Activated naive CD4-positive, alpha-beta T cell treated with anti-CD3 and anti-CD28 coated beads, Interleukin-2, amount 50 U/mL, for 24 hours (primary cell): ENCODE results near the gene MGAM2.
"Not testable (repeated sequence)": the region's sequence is repeated elsewhere in the genome, so short reads cannot be mapped to it uniquely, and the experiment has no call there.

Source experiments
- H3K27ac Mint-ChIP-seq: one replicate; pipeline ENCODE4 v1.8.0; 2021; ENCODE audit warnings: mild to moderate bottlenecking, mixed read lengths
- H3K27me3 Mint-ChIP-seq: one replicate; pipeline ENCODE4 v1.8.0; 2021; ENCODE audit warnings: mixed read lengths
- H3K36me3 Mint-ChIP-seq: one replicate; pipeline ENCODE4 v1.8.0; 2021; ENCODE audit warnings: mixed read lengths
- H3K4me1 Mint-ChIP-seq: one replicate; pipeline ENCODE4 v1.8.0; 2021; ENCODE audit warnings: mixed read lengths
- H3K4me3 Mint-ChIP-seq: one replicate; pipeline ENCODE4 v1.8.0; 2021; ENCODE audit warnings: mild to moderate bottlenecking, mixed read lengths
- H3K9me3 Mint-ChIP-seq: one replicate; pipeline ENCODE4 v1.8.0; 2021; ENCODE audit warnings: mixed read lengths

The MGAM2 gene

GRCh38 chr7:142111499-142111898, at the start of gene MGAM2:
Gene MGAM2, plus strand, starts transcription at chr7:142111718. Its CDS starts 5,156 bp downstream, at chr7:142116874.
- H3K36me3 Mint-ChIP-seq, result no peaks in the 10 kb centered on the region
- H3K9me3 Mint-ChIP-seq, result no peaks in the 10 kb centered on the region
- H3K27ac Mint-ChIP-seq, result no peak within 1 kb of the TSS
- peaks cover 2% of the 10 kb centered on the region for H3K27me3 Mint-ChIP-seq
- H3K4me1 Mint-ChIP-seq, result no peaks in the 10 kb centered on the region
- H3K4me3 Mint-ChIP-seq, result no peak within 1 kb of the TSS

GRCh38 chr7:142063551-142064442, 47.7 kb upstream of the MGAM2 start:
- Mint-ChIP-seq H3K27me3 (peaks cover 5% of the 10 kb centered on the region), H3K36me3 (no peaks in the 10 kb centered on the region), H3K4me1 (no peaks in the 10 kb centered on the region), H3K27ac (no peak overlapping the region), H3K9me3 (no peaks in the 10 kb centered on the region), H3K4me3 (no peak overlapping the region)

GRCh38 chr7:142066536-142066935, 45.0 kb upstream of the MGAM2 start:
- H3K4me3 Mint-ChIP-seq, result no peak overlapping the region
- no peaks in the 10 kb centered on the region for H3K9me3 Mint-ChIP-seq
- H3K27ac Mint-ChIP-seq, result no peak overlapping the region
- no peaks in the 10 kb centered on the region for H3K36me3 Mint-ChIP-seq
- no peaks in the 10 kb centered on the region for H3K4me1 Mint-ChIP-seq
- H3K27me3 Mint-ChIP-seq, result peaks cover 3% of the 10 kb centered on the region

- no peaks in the 10 kb centered on the region for H3K9me3 Mint-ChIP-seq
- H3K4me1 Mint-ChIP-seq, result no peaks in the 10 kb centered on the region
- H3K36me3 Mint-ChIP-seq, result no peaks in the 10 kb centered on the region
- H3K27me3 Mint-ChIP-seq, result peaks cover 17% of the 10 kb centered on the region
- no peak overlapping the region for H3K27ac Mint-ChIP-seq
- H3K4me3 Mint-ChIP-seq, result no peak overlapping the region
Observed at GRCh38 chr7:142077762-142078161, 33.8 kb upstream of the MGAM2 start.

GRCh38 chr7:142083605-142084004, 27.9 kb upstream of the MGAM2 start:
- Mint-ChIP-seq H3K4me3 (no peak overlapping the region), H3K4me1 (no peaks in the 10 kb centered on the region), H3K27ac (no peak overlapping the region), H3K36me3 (no peaks in the 10 kb centered on the region), H3K27me3 (no peaks in the 10 kb centered on the region), H3K9me3 (no peaks in the 10 kb centered on the region)

GRCh38 chr7:142085428-142085827, 26.1 kb upstream of the MGAM2 start:
- Mint-ChIP-seq H3K4me1 (no peaks in the 10 kb centered on the region), H3K9me3 (no peaks in the 10 kb centered on the region), H3K27me3 (no peaks in the 10 kb centered on the region), H3K27ac (no peak overlapping the region), H3K4me3 (no peak overlapping the region), H3K36me3 (no peaks in the 10 kb centered on the region)

GRCh38 chr7:142088022-142088714, 23.4 kb upstream of the MGAM2 start:
- Mint-ChIP-seq H3K9me3 (no peaks in the 10 kb centered on the region), H3K27me3 (peaks cover 1% of the 10 kb centered on the region), H3K4me1 (no peaks in the 10 kb centered on the region), H3K4me3 (no peak overlapping the region), H3K27ac (no peak overlapping the region), H3K36me3 (no peaks in the 10 kb centered on the region)

- peaks cover 1% of the 10 kb centered on the region for H3K27me3 Mint-ChIP-seq
Observed at GRCh38 chr7:142089035-142089434, 22.5 kb upstream of the MGAM2 start.

GRCh38 chr7:142091961-142092360, 19.6 kb upstream of the MGAM2 start:
- Mint-ChIP-seq H3K4me1 (no peaks in the 10 kb centered on the region), H3K4me3 (no peak overlapping the region), H3K36me3 (no peaks in the 10 kb centered on the region), H3K9me3 (no peaks in the 10 kb centered on the region), H3K27me3 (peaks cover 1% of the 10 kb centered on the region), H3K27ac (no peak overlapping the region)

More at GRCh38 chr7:142089035-142089434, 22.5 kb upstream of the MGAM2 start:
- H3K4me3 Mint-ChIP-seq, result no peak overlapping the region
- H3K4me1 Mint-ChIP-seq, result no peaks in the 10 kb centered on the region
- no peaks in the 10 kb centered on the region for H3K9me3 Mint-ChIP-seq
- H3K36me3 Mint-ChIP-seq, result no peaks in the 10 kb centered on the region
- no peak overlapping the region for H3K27ac Mint-ChIP-seq

GRCh38 chr7:142094861-142095260, 16.7 kb upstream of the MGAM2 start:
- Mint-ChIP-seq H3K4me1 (no peaks in the 10 kb centered on the region), H3K4me3 (no peak overlapping the region), H3K9me3 (no peaks in the 10 kb centered on the region), H3K27ac (no peak overlapping the region), H3K27me3 (peaks cover 1% of the 10 kb centered on the region), H3K36me3 (no peaks in the 10 kb centered on the region)

GRCh38 chr7:142097571-142097970, 13.9 kb upstream of the MGAM2 start:
- Mint-ChIP-seq H3K36me3 (no peaks in the 10 kb centered on the region), H3K27ac (peak overlapping the region; percentile 69), H3K4me3 (no peak overlapping the region), H3K9me3 (no peaks in the 10 kb centered on the region), H3K4me1 (no peaks in the 10 kb centered on the region), H3K27me3 (no peaks in the 10 kb centered on the region)

- no peaks in the 10 kb centered on the region for H3K27me3 Mint-ChIP-seq
- H3K27ac Mint-ChIP-seq, result no peak overlapping the region
- H3K4me3 Mint-ChIP-seq, result no peak overlapping the region
- no peaks in the 10 kb centered on the region for H3K9me3 Mint-ChIP-seq
- no peaks in the 10 kb centered on the region for H3K4me1 Mint-ChIP-seq
- H3K36me3 Mint-ChIP-seq, result no peaks in the 10 kb centered on the region
Observed at GRCh38 chr7:142098004-142098403, 13.5 kb upstream of the MGAM2 start.

- not testable (repeated sequence) for H3K36me3 Mint-ChIP-seq, H3K4me1 Mint-ChIP-seq, H3K27ac Mint-ChIP-seq, H3K9me3 Mint-ChIP-seq, H3K27me3 Mint-ChIP-seq, H3K4me3 Mint-ChIP-seq
Observed at GRCh38 chr7:142099347-142099746, 12.2 kb upstream of the MGAM2 start.

- H3K36me3 Mint-ChIP-seq, result no peaks in the 10 kb centered on the region
- peaks cover 1% of the 10 kb centered on the region for H3K27me3 Mint-ChIP-seq
- H3K4me1 Mint-ChIP-seq, result no peaks in the 10 kb centered on the region
- no peak overlapping the region for H3K27ac Mint-ChIP-seq
- no peak overlapping the region for H3K4me3 Mint-ChIP-seq
- H3K9me3 Mint-ChIP-seq, result no peaks in the 10 kb centered on the region
Observed at GRCh38 chr7:142100634-142101033, 10.9 kb upstream of the MGAM2 start.

- not testable (repeated sequence) for H3K27ac Mint-ChIP-seq, H3K36me3 Mint-ChIP-seq, H3K4me1 Mint-ChIP-seq, H3K4me3 Mint-ChIP-seq, H3K27me3 Mint-ChIP-seq, H3K9me3 Mint-ChIP-seq
Observed at GRCh38 chr7:142101794-142102193, 9.7 kb upstream of the MGAM2 start.
